ENCODE data around the gene FTL. TPM values are rescaled to one million over a fixed set of nuclear protein-coding genes. Genes with fewer than 3 reads are reported as not detected.

FTL gene
- total RNA-seq, 1 experiment from 2014 or later: 1,983 TPM

DNA sequence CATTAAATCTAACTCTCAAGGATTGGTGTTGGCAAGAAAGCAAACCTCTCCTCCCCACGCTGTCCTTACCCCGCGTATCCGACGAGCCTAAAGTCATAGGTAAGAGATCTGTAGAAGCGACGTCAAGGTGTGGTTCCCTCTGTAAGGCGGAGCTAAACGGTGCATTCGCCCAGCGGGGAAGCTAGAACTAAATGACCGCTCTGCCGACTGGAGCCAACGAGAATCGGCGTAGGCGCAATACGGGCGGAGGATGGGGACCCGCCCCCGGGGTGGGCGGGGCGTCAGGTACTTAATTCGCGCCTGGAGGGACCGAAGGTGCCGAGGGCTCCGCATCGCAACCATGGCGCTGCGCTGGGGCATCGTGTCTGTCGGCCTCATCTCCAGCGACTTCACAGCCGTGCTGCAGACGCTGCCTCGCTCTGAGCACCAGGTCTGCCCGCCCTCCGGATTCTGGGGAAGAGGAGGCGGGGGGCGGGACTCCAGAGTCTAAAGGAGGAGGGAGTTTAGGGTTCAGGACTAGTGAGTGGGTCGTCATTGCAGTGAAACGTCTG, 31.7 kb upstream of the FTL start, which contains the start of gene DHDH:
Gene DHDH (plus strand): TSS at position 318 of the 551 bp plus-strand sequence. CDS start 23 bp downstream, at position 341.
- intact Hi-C loops (cut with micrococcal nuclease; ENCODE audit: unreplicated experiment): no loop called here
- Histone ChIP-seq H3K36me3 (ENCODE audit: insufficient read depth, low read length, poor library complexity, severe bottlenecking) (no peaks in the 10 kb centered on the region), H3K4me3 (ENCODE audit: low read depth, low read length, poor library complexity, severe bottlenecking) (peak within 1 kb of the TSS; percentile 47), H3K27ac (ENCODE audit: low read depth, low read length, poor library complexity, severe bottlenecking) (no peak within 1 kb of the TSS), H3K9me3 (ENCODE audit: low read depth, low read length, poor library complexity, severe bottlenecking) (no peaks in the 10 kb centered on the region), H3K27me3 (replicated peaks; ENCODE audit: insufficient read depth, low read depth, low read length, poor library complexity) (no peaks in the 10 kb centered on the region), H3K4me1 (ENCODE audit: insufficient read depth, low read length, poor library complexity, severe bottlenecking) (no peaks in the 10 kb centered on the region)
- no peak for TF ChIP-seq EZH2 (IDR thresholded peaks at IDR 0.05; ENCODE audit: borderline replicate concordance, low read depth, low read length, poor library complexity, severe bottlenecking)
- TF ChIP-seq, protein P1, sequence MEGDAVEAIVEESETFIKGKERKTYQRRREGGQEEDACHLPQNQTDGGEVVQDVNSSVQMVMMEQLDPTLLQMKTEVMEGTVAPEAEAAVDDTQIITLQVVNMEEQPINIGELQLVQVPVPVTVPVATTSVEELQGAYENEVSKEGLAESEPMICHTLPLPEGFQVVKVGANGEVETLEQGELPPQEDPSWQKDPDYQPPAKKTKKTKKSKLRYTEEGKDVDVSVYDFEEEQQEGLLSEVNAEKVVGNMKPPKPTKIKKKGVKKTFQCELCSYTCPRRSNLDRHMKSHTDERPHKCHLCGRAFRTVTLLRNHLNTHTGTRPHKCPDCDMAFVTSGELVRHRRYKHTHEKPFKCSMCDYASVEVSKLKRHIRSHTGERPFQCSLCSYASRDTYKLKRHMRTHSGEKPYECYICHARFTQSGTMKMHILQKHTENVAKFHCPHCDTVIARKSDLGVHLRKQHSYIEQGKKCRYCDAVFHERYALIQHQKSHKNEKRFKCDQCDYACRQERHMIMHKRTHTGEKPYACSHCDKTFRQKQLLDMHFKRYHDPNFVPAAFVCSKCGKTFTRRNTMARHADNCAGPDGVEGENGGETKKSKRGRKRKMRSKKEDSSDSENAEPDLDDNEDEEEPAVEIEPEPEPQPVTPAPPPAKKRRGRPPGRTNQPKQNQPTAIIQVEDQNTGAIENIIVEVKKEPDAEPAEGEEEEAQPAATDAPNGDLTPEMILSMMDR (conservative IDR thresholded peaks at IDR 0.05; ENCODE audit: low read depth, low read length): no peak
- POLR2A ChIA-PET (ENCODE audit: low non-redundant PET): no interaction called here
- DNase-seq (ENCODE audit: low spot score): peak; percentile 74
- CTCF ChIA-PET: interaction anchor here (1.4 kb wide), 1 partner anchor 37 kb away, joined by 3 read pairs; no protein-coding TSS in a partner anchor
- BruUV-seq (replicated peaks): no TSS peak

DNA sequence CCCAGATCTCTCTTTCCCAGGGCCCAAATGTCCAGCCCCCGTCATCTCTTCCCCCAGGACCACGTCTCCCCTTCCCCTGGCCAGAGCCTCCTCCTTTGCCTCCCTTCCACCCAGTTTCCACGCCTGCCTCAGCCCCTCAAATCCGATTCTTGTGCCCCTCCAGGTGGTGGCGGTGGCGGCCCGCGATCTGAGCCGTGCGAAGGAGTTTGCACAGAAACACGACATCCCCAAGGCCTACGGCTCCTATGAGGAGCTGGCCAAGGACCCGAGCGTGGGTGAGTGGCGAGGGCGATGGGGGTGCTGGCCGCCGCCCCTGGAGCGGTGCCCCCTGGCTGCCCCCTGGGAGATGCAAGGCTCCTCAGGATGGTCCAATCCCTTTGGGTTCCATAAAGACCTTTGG, 30.3 kb upstream of the FTL start:
- no peak overlapping the region for H3K27ac ChIP-seq (ENCODE audit: low read depth, low read length, poor library complexity, severe bottlenecking)
- POLR2A ChIA-PET (ENCODE audit: low non-redundant PET): no interaction called here
- H3K4me1 ChIP-seq (ENCODE audit: insufficient read depth, low read length, poor library complexity, severe bottlenecking): no peaks in the 10 kb centered on the region
- DNase-seq (ENCODE audit: low spot score): no peak
- H3K36me3 ChIP-seq (ENCODE audit: insufficient read depth, low read length, poor library complexity, severe bottlenecking): no peaks in the 10 kb centered on the region
- intact Hi-C loops (cut with micrococcal nuclease; ENCODE audit: unreplicated experiment): no loop called here
- BruUV-seq (replicated peaks): no TSS peak
- no peak for TF ChIP-seq EZH2 (IDR thresholded peaks at IDR 0.05; ENCODE audit: borderline replicate concordance, low read depth, low read length, poor library complexity, severe bottlenecking)
- TF ChIP-seq, protein P1 (conservative IDR thresholded peaks at IDR 0.05; ENCODE audit: low read depth, low read length): no peak
- CTCF ChIA-PET: interaction anchor here (0.5 kb wide), 1 partner anchor 59 kb away, joined by 4 read pairs; the partner anchor contains the start of gene RUVBL2
- no peaks in the 10 kb centered on the region for H3K9me3 ChIP-seq (ENCODE audit: low read depth, low read length, poor library complexity, severe bottlenecking)
- no peaks in the 10 kb centered on the region for H3K27me3 ChIP-seq (replicated peaks; ENCODE audit: insufficient read depth, low read depth, low read length, poor library complexity)
- no peak overlapping the region for H3K4me3 ChIP-seq (ENCODE audit: low read depth, low read length, poor library complexity, severe bottlenecking)

DNA sequence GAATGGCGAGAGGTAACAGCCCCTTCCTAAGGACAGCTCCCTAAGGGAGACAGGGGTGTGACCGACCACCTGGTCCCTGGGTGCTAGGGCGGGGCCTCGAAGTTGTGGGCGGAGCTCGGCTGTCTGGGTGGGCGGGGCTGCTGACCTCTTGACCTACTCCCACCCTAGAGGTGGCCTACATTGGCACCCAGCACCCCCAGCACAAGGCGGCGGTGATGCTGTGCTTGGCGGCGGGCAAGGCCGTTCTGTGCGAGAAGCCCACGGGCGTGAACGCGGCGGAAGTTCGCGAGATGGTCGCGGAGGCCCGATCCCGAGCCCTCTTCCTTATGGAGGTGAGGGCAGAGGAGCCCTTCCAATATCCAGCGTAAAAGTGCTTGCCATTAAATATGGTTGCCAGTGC, 29.2 kb upstream of the FTL start:
- no peaks in the 10 kb centered on the region for H3K27me3 ChIP-seq (replicated peaks; ENCODE audit: insufficient read depth, low read depth, low read length, poor library complexity)
- H3K9me3 ChIP-seq (ENCODE audit: low read depth, low read length, poor library complexity, severe bottlenecking): peaks cover under 1% of the 10 kb centered on the region
- H3K4me1 ChIP-seq (ENCODE audit: insufficient read depth, low read length, poor library complexity, severe bottlenecking): no peaks in the 10 kb centered on the region
- H3K36me3 ChIP-seq (ENCODE audit: insufficient read depth, low read length, poor library complexity, severe bottlenecking): no peaks in the 10 kb centered on the region
- BruUV-seq (replicated peaks): no TSS peak
- DNase-seq (ENCODE audit: low spot score): no peak
- POLR2A ChIA-PET (ENCODE audit: low non-redundant PET): no interaction called here
- no peak overlapping the region for H3K4me3 ChIP-seq (ENCODE audit: low read depth, low read length, poor library complexity, severe bottlenecking)
- H3K27ac ChIP-seq (ENCODE audit: low read depth, low read length, poor library complexity, severe bottlenecking): no peak overlapping the region
- TF ChIP-seq, protein P1 (conservative IDR thresholded peaks at IDR 0.05; ENCODE audit: low read depth, low read length): no peak
- no peak for TF ChIP-seq EZH2 (IDR thresholded peaks at IDR 0.05; ENCODE audit: borderline replicate concordance, low read depth, low read length, poor library complexity, severe bottlenecking)
- intact Hi-C loops (cut with micrococcal nuclease; ENCODE audit: unreplicated experiment): no loop called here
- CTCF ChIA-PET: no interaction called here
